HG03354 (cell line): ENCODE results near the gene ATXN2.

Experiments used
- ATAC-seq: cut with Tn5 transposase; IDR thresholded peaks from one replicate; pipeline ENCODE4 v1.9.1; 2021; ENCODE audit warnings: mild to moderate bottlenecking; ENCODE audit not compliant: unreplicated experiment, poor library complexity, severe bottlenecking

The ATXN2 gene

GRCh38 chr12:111428081-111428727 lies 170.9 kb downstream of the ATXN2 start:
- no peak for ATAC-seq

GRCh38 chr12:111427417-111428074 lies 171.6 kb downstream of the ATXN2 start:
- no peak for ATAC-seq

GRCh38 chr12:111426344-111427185 lies 172.6 kb downstream of the ATXN2 start:
- ATAC-seq: no peak

- ATAC-seq: no peak
Measured at GRCh38 chr12:111425655-111426054, 173.5 kb downstream of the ATXN2 start.

- ATAC-seq: no peak
Measured at GRCh38 chr12:111424793-111425251, 174.3 kb downstream of the ATXN2 start.

- no peak for ATAC-seq
Measured at GRCh38 chr12:111424189-111424792, 174.8 kb downstream of the ATXN2 start.

GRCh38 chr12:111420494-111420893 lies 178.6 kb downstream of the ATXN2 start:
- no peak for ATAC-seq

- ATAC-seq: no peak
Measured at GRCh38 chr12:111419784-111420183, 179.3 kb downstream of the ATXN2 start.

- no peak for ATAC-seq
Measured at GRCh38 chr12:111418594-111418880, 180.6 kb downstream of the ATXN2 start.

- no peak for ATAC-seq
Measured at GRCh38 chr12:111417784-111418593, 181.1 kb downstream of the ATXN2 start.

- ATAC-seq: no peak
Measured at GRCh38 chr12:111417290-111417689, 181.8 kb downstream of the ATXN2 start.

- no peak for ATAC-seq
Measured at GRCh38 chr12:111414711-111415252, 184.3 kb downstream of the ATXN2 start.

GRCh38 chr12:111413442-111414086 lies 185.6 kb downstream of the ATXN2 start:
- ATAC-seq: no peak

- no peak for ATAC-seq
Measured at GRCh38 chr12:111412830-111413441, 186.2 kb downstream of the ATXN2 start.

GRCh38 chr12:111412007-111412829 lies 186.9 kb downstream of the ATXN2 start:
- no peak for ATAC-seq

GRCh38 chr12:111411185-111411764 lies 187.8 kb downstream of the ATXN2 start:
- no peak for ATAC-seq

GRCh38 chr12:111410431-111411184 lies 188.5 kb downstream of the ATXN2 start:
- ATAC-seq: no peak
